ENCODE data around the gene ASS1. TPM values are rescaled to one million over a fixed set of nuclear protein-coding genes. Genes with fewer than 3 reads are reported as not detected.

ASS1 gene
- polyA plus RNA-seq, 1 experiment: 99.5 TPM

GRCh38 chr9:130419521-130420035 is 25.2 kb upstream of the ASS1 start:
- POLR2A ChIA-PET: no interaction called here
- TF ChIP-seq CTCF (IDR thresholded peaks at IDR 0.05; ENCODE audit: low read depth, low read length): no peak
- CTCF ChIA-PET: interaction anchor here (0.7 kb wide), 1 partner anchor 312 kb away, joined by 5 read pairs; no protein-coding TSS in a partner anchor
- DNase-seq (ENCODE audit: low read depth, low spot score): no peak
- Histone ChIP-seq H3K27me3 (ENCODE audit: control insufficient read depth, insufficient read depth, low read length) (peaks cover 16% of the 10 kb centered on the region), H3K27ac (ENCODE audit: low read depth, low read length) (no peak overlapping the region), H3K4me3 (ENCODE audit: low read depth, low read length) (no peak overlapping the region), H3K9me3 (ENCODE audit: control insufficient read depth, insufficient read depth, low read length) (no peaks in the 10 kb centered on the region; the same call in 1 of the 2 replicates)

DNA sequence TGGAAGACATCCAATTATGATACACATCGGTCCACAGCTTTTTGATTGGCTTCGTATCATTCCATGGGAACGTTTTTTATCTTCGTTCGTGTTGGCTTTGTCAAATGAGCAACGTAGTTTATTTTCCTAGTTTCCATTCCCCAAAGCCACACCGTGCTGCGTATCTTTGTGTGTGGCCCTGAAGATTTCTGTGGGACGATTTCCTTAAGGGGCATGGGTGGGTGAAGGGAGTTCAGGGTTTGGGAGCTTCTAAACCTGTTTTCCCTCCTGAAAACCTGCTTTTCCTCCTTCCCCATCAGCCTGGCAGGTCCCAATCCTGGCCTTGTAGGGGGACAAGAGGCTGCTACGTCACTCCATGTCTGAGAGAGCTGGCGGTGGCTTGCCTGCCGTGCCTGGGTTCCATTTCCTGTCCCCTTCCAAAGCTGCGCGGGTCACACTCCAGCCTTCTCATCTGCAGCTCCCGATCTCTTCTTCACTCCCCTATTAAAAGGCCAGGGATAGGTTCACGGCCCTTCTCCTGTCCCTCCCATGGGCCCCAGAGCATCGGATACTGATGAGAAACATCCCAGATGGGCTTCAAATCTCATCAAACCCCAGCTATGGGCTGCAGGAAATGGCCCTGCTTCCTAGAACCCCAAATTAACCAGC is 23.5 kb upstream of the ASS1 start:
- Histone ChIP-seq H3K4me3 (ENCODE audit: low read depth, low read length) (no peak overlapping the region), H3K27ac (ENCODE audit: low read depth, low read length) (peak overlapping the region; percentile 39), H3K9me3 (ENCODE audit: control insufficient read depth, insufficient read depth, low read length) (no peaks in the 10 kb centered on the region; the same call in 1 of the 2 replicates), H3K27me3 (ENCODE audit: control insufficient read depth, insufficient read depth, low read length) (peaks cover 15% of the 10 kb centered on the region)
- ChIA-PET POLR2A (interaction anchor here (0.6 to 1.1 kb wide), 2 partner anchors 25 to 649 kb away, joined by 3 to 5 read pairs; no protein-coding TSS in a partner anchor), CTCF (interaction anchor here (0.8 kb wide), 1 partner anchor 39 kb away, joined by 3 read pairs; no protein-coding TSS in a partner anchor)
- DNase-seq (ENCODE audit: low read depth, low spot score): no peak
- no peak for TF ChIP-seq CTCF (IDR thresholded peaks at IDR 0.05; ENCODE audit: low read depth, low read length)

- H3K4me3 ChIP-seq (ENCODE audit: low read depth, low read length): no peak overlapping the region
- DNase-seq (ENCODE audit: low read depth, low spot score): peak; percentile 81
- H3K27ac ChIP-seq (ENCODE audit: low read depth, low read length): peak overlapping the region; percentile 39
- H3K9me3 ChIP-seq (ENCODE audit: control insufficient read depth, insufficient read depth, low read length): no peaks in the 10 kb centered on the region; the same call in 1 of the 2 replicates
- no peak for TF ChIP-seq CTCF (IDR thresholded peaks at IDR 0.05; ENCODE audit: low read depth, low read length)
- ChIA-PET CTCF (no interaction called here), POLR2A (interaction anchor here (0.6 to 1.1 kb wide), 2 partner anchors 24 to 650 kb away, joined by 3 to 5 read pairs; no protein-coding TSS in a partner anchor)
- peaks cover 15% of the 10 kb centered on the region for H3K27me3 ChIP-seq (ENCODE audit: control insufficient read depth, insufficient read depth, low read length)
Measured at GRCh38 chr9:130421802-130422276, 22.9 kb upstream of the ASS1 start.

DNA sequence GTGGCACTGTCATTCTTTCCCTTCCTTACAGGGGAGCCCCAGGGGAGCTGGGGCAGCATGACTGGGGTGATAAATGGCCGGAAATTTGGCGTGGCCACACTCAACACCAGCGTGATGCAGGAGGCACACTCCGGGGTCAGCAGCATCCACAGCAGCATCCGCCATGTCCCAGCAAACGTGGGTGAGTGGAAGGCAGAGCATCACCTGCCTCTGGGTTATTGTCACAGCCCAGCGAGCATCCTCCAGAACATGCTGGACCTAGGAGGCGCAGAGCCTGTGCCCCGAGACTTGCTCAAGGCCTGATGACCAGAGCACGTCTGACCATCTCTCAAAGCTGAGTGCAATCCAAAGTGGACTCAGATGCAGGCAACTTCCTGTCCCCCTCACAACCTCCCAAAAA is 22.2 kb upstream of the ASS1 start:
- DNase-seq (ENCODE audit: low read depth, low spot score): no peak
- CTCF ChIA-PET: interaction anchor here (1.0 kb wide), 1 partner anchor 11 kb away, joined by 4 read pairs; no protein-coding TSS in a partner anchor
- peaks cover 14% of the 10 kb centered on the region for H3K27me3 ChIP-seq (ENCODE audit: control insufficient read depth, insufficient read depth, low read length)
- TF ChIP-seq CTCF (IDR thresholded peaks at IDR 0.05; ENCODE audit: low read depth, low read length): no peak
- H3K27ac ChIP-seq (ENCODE audit: low read depth, low read length): no peak overlapping the region
- POLR2A ChIA-PET: no interaction called here
- no peak overlapping the region for H3K4me3 ChIP-seq (ENCODE audit: low read depth, low read length)
- H3K9me3 ChIP-seq (ENCODE audit: control insufficient read depth, insufficient read depth, low read length): no peaks in the 10 kb centered on the region; the same call in 1 of the 2 replicates

DNA sequence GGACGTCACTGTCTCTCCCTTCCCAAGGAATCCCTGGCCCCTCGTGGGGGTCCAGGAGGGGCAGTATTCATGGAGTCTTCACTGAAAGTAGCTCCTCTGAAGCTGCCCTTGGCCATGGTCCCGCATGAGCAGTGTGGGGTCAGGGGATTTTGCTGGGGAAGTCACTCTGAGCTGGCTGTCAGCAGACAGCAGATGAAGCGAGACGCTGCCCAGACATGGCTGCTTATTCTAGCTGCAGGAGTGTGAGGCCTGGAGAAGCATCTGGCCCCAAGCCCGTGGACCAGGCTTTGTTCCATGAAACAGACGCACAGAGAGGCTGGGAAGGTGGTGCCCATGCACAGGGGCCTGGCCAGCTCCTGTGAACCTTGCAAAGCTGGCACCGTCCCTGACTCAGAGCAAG is 21.5 kb upstream of the ASS1 start:
- no peak for DNase-seq (ENCODE audit: low read depth, low spot score)
- Histone ChIP-seq H3K27ac (ENCODE audit: low read depth, low read length) (no peak overlapping the region), H3K27me3 (ENCODE audit: control insufficient read depth, insufficient read depth, low read length) (peaks cover 12% of the 10 kb centered on the region), H3K9me3 (ENCODE audit: control insufficient read depth, insufficient read depth, low read length) (no peaks in the 10 kb centered on the region; the same call in 1 of the 2 replicates), H3K4me3 (ENCODE audit: low read depth, low read length) (no peak overlapping the region)
- TF ChIP-seq CTCF (IDR thresholded peaks at IDR 0.05; ENCODE audit: low read depth, low read length): no peak
- CTCF ChIA-PET: interaction anchor here (1.0 kb wide), 2 partner anchors 10 to 13 kb away, joined by 4 read pairs; no protein-coding TSS in a partner anchor
- POLR2A ChIA-PET: no interaction called here
